ENCODE data around the gene SUSD6.

SUSD6 gene

GRCh38 chr14:69600304-69600891 is 11.0 kb upstream of the SUSD6 start:
- H3K4me3 ChIP-seq (ENCODE audit: control insufficient read depth, low read depth, low read length): no peak overlapping the region
- TF ChIP-seq CTCF (conservative IDR thresholded peaks at IDR 0.05; ENCODE audit: control insufficient read depth, insufficient read depth, low read depth, low read length): no peak
- DNase-seq (ENCODE audit: low read depth): no peak

- no peak for DNase-seq (ENCODE audit: low read depth)
- no peak overlapping the region for H3K4me3 ChIP-seq (ENCODE audit: control insufficient read depth, low read depth, low read length)
- no peak for TF ChIP-seq CTCF (conservative IDR thresholded peaks at IDR 0.05; ENCODE audit: control insufficient read depth, insufficient read depth, low read depth, low read length)
Observed at GRCh38 chr14:69605738-69606137, 5.7 kb upstream of the SUSD6 start.

- no peak for DNase-seq (ENCODE audit: low read depth)
- no peak for TF ChIP-seq CTCF (conservative IDR thresholded peaks at IDR 0.05; ENCODE audit: control insufficient read depth, insufficient read depth, low read depth, low read length)
- H3K4me3 ChIP-seq (ENCODE audit: control insufficient read depth, low read depth, low read length): no peak overlapping the region
Observed at GRCh38 chr14:69606258-69607184, 4.9 kb upstream of the SUSD6 start.

GRCh38 chr14:69610020-69610873 is 1.1 kb upstream of the SUSD6 start:
- no peak for DNase-seq (ENCODE audit: low read depth)
- TF ChIP-seq CTCF (conservative IDR thresholded peaks at IDR 0.05; ENCODE audit: control insufficient read depth, insufficient read depth, low read depth, low read length): no peak
- H3K4me3 ChIP-seq (ENCODE audit: control insufficient read depth, low read depth, low read length): peak overlapping the region; percentile 62

GRCh38 chr14:69610874-69611171 is 573 bp upstream of the SUSD6 start:
- peak overlapping the region; percentile 62 for H3K4me3 ChIP-seq (ENCODE audit: control insufficient read depth, low read depth, low read length)
- no peak for TF ChIP-seq CTCF (conservative IDR thresholded peaks at IDR 0.05; ENCODE audit: control insufficient read depth, insufficient read depth, low read depth, low read length)
- peak; percentile 45 for DNase-seq (ENCODE audit: low read depth)

- peak; percentile 11 for DNase-seq (ENCODE audit: low read depth)
- peak overlapping the region; percentile 72 for H3K4me3 ChIP-seq (ENCODE audit: control insufficient read depth, low read depth, low read length)
Observed at GRCh38 chr14:69612014-69612782, 802 bp downstream of the SUSD6 start.

More at GRCh38 chr14:69612014-69612782, 802 bp downstream of the SUSD6 start:
- no peak for TF ChIP-seq CTCF (conservative IDR thresholded peaks at IDR 0.05; ENCODE audit: control insufficient read depth, insufficient read depth, low read depth, low read length)

Measured in fibroblast of mammary gland (primary cell).